Kidney (tissue), 14 donors: ENCODE data around the gene NUFIP2. TPM values are rescaled to one million over a fixed set of nuclear protein-coding genes. Genes with fewer than 3 reads are reported as not detected.

Experiments used
- DNase-seq, 5 donors: peaks; one replicate each; pipeline ENCODE4 v3.0.0-alpha.2; 2013 to 2020
- FAIRE-seq: peaks from 2 replicates; lab custom pipeline; 2012; peaks lifted over from hg19 to GRCh38; lab: Jason Lieb, UNC
- H3K27ac ChIP-seq, 2 donors: one replicate each; pipeline ENCODE4 v1.7.0; 2013; ENCODE audit warnings: low read depth in 2 of 2, low read length in 2 of 2, inconsistent platforms in 1 of 2
- H3K27me3 ChIP-seq: one replicate; pipeline ENCODE4 v1.7.1; 2013; ENCODE audit warnings: low read length, inconsistent platforms; ENCODE audit not compliant: control insufficient read depth, insufficient read depth
- H3K36me3 ChIP-seq, 3 donors: one replicate each; pipeline versions ENCODE4 v1.7.0 to v1.7.1; 2013; ENCODE audit warnings: low read length in 3 of 3, control low read depth in 1 of 3, inconsistent platforms in 1 of 3; ENCODE audit not compliant: insufficient read depth in 3 of 3, control insufficient read depth in 2 of 3
- H3K4me1 ChIP-seq, 3 donors: one replicate each; pipeline versions ENCODE4 v1.7.0 to v1.7.1; 2013; ENCODE audit warnings: low read length in 3 of 3, inconsistent platforms in 1 of 3, low read depth in 1 of 3; ENCODE audit not compliant: control insufficient read depth in 2 of 3, insufficient read depth in 2 of 3
- H3K4me3 ChIP-seq, 3 donors: one replicate each; pipeline versions ENCODE4 v1.7.0 to v1.8.1; 2013; ENCODE audit warnings: low read length in 3 of 3, control low read depth in 1 of 3, inconsistent platforms in 1 of 3
- H3K9ac ChIP-seq, 3 donors: one replicate each; pipeline versions ENCODE4 v1.7.0 to v1.7.1; 2013; ENCODE audit warnings: low read length in 3 of 3, control low read depth in 1 of 3, inconsistent platforms in 1 of 3
- H3K9me3 ChIP-seq, 3 donors: one replicate each; pipeline versions ENCODE4 v1.7.0 to v1.7.1; 2013; ENCODE audit warnings: low read length in 3 of 3, control low read depth in 1 of 3, inconsistent platforms in 1 of 3; ENCODE audit not compliant: control insufficient read depth in 2 of 3, insufficient read depth in 1 of 3
- CTCF ChIP-seq: IDR thresholded peaks from 3 replicates; pipeline ENCODE4 v1.5.1; 2012; ENCODE audit warnings: mild to moderate bottlenecking, moderate library complexity, borderline replicate concordance; ENCODE audit not compliant: insufficient read depth; ENCODE audit errors: extremely low read depth
- intact Hi-C: fragments of 100-400 bp; cut with DNase I; formaldehyde crosslinking; loops from one replicate; pipeline ENCODE4 v1.11.1; 2022
- polyA plus RNA-seq: library from polyadenylated mRNA; stranded (reverse); fragments of 350-450 nt; fragmentation: Illumina TruSeq; extraction: RNeasy Lipid Tissue Mini Kit (QIAGEN cat#74804); gene quantifications from one replicate; pipeline ENCODE4 v1.2.3, GENCODE V29; 2014; ENCODE audit warnings: low read depth, low replicate concordance; ENCODE audit not compliant: insufficient read depth
- total RNA-seq: library from RNA; stranded (reverse); fragmentation: NEBNext Ultra II Directional; extraction: Animal tissue kit (Norgen Biotek cat#: 25700); gene quantifications from one replicate; pipeline ENCODE4 v1.2.1, GENCODE V29; 2021
- donor health status: control.
- donor health status: control.
- donor health status: control.
- donor health status: control.
- donor health status: control.
- donor health status: DM: yes; HTN: yes; CAD: no.
- donor health status: Normal renal cell carcinoma (clear cell type).

The NUFIP2 gene
- total and polyA plus RNA-seq, 2 donors from 2014 or later = 7.6 to 52.3 TPM

- Histone ChIP-seq H3K27me3 (no peaks in the 10 kb centered on the region), H3K36me3 (no peaks in the 10 kb centered on the region), H3K4me3 (no peak overlapping the region), H3K9ac (no peak overlapping the region), H3K4me1 (no peaks in the 10 kb centered on the region), H3K9me3 (no peaks in the 10 kb centered on the region), H3K27ac (no peak overlapping the region)
- DNase-seq (no peak), FAIRE-seq (no peak)
- TF ChIP-seq CTCF = no peak
- intact Hi-C loops = no loop called here
Observed at GRCh38 chr17:29327412-29327811, 33.5 kb upstream of the NUFIP2 start.

GRCh38 chr17:29326023-29326813 is 32.3 kb upstream of the NUFIP2 start:
- DNase-seq (no peak), FAIRE-seq (no peak)
- Histone ChIP-seq H3K27me3 (no peaks in the 10 kb centered on the region), H3K36me3 (no peaks in the 10 kb centered on the region), H3K9me3 (no peaks in the 10 kb centered on the region), H3K4me1 (no peaks in the 10 kb centered on the region), H3K27ac (no peak overlapping the region), H3K4me3 (no peak overlapping the region), H3K9ac (no peak overlapping the region)
- TF ChIP-seq CTCF = no peak
- intact Hi-C loops = no loop called here

GRCh38 chr17:29322363-29322762 is 28.4 kb upstream of the NUFIP2 start:
- Histone ChIP-seq H3K4me3 (no peak overlapping the region), H3K9ac (no peak overlapping the region), H3K36me3 (no peaks in the 10 kb centered on the region), H3K27ac (no peak overlapping the region), H3K9me3 (no peaks in the 10 kb centered on the region), H3K4me1 (no peaks in the 10 kb centered on the region), H3K27me3 (no peaks in the 10 kb centered on the region)
- no peak for DNase-seq
- FAIRE-seq = no peak
- no peak for TF ChIP-seq CTCF
- intact Hi-C loops = no loop called here
